Raji (cell line): ENCODE data around the gene PDLIM1.

ENCODE experiments used
- POLR2A ChIP-seq: IDR thresholded peaks from 2 replicates; pipeline ENCODE4 v1.6.1; 2011; ENCODE audit warnings: low read depth, low read length, control low read depth; ENCODE audit not compliant: insufficient read depth

The PDLIM1 gene

GRCh38 chr10:95221124-95221523 is 69.7 kb downstream of the PDLIM1 start:
- TF ChIP-seq POLR2A: no peak

- TF ChIP-seq POLR2A: no peak
These were observed 70.3 kb downstream of the PDLIM1 start for GRCh38 chr10:95220539-95220938.

- no peak for TF ChIP-seq POLR2A
These were observed 73.3 kb downstream of the PDLIM1 start for GRCh38 chr10:95217476-95217875.

GRCh38 chr10:95214793-95215192 is 76.0 kb downstream of the PDLIM1 start:
- no peak for TF ChIP-seq POLR2A

- TF ChIP-seq POLR2A: no peak
These were observed 76.4 kb downstream of the PDLIM1 start for GRCh38 chr10:95214369-95214768.

GRCh38 chr10:95211606-95212279 is 79.1 kb downstream of the PDLIM1 start:
- no peak for TF ChIP-seq POLR2A

GRCh38 chr10:95209509-95210127 is 81.2 kb downstream of the PDLIM1 start:
- TF ChIP-seq POLR2A: no peak

GRCh38 chr10:95208702-95209391 is 82.0 kb downstream of the PDLIM1 start:
- no peak for TF ChIP-seq POLR2A

GRCh38 chr10:95201736-95202135 is 89.1 kb downstream of the PDLIM1 start:
- no peak for TF ChIP-seq POLR2A

- TF ChIP-seq POLR2A: no peak
These were observed 94.8 kb downstream of the PDLIM1 start for GRCh38 chr10:95196046-95196445.

- no peak for TF ChIP-seq POLR2A
These were observed 96.9 kb downstream of the PDLIM1 start, which contains the start of gene ACSM6 for GRCh38 chr10:95193944-95194343. Gene ACSM6 (plus strand): TSS chr10:95194238. CDS start chr10:95194486, 248 bp downstream.

GRCh38 chr10:95188593-95188992 is 102.2 kb downstream of the PDLIM1 start:
- no peak for TF ChIP-seq POLR2A

- TF ChIP-seq POLR2A: no peak
These were observed 103.2 kb downstream of the PDLIM1 start for GRCh38 chr10:95187617-95188016.
